Measurements from ENCODE around the gene ZNF383. TPM values are rescaled to one million over a fixed set of nuclear protein-coding genes. Genes with fewer than 3 reads are reported as not detected.
A peak's percentile ranks its signal among the peaks of the same experiment; 100 is the strongest.
"Not testable (repeated sequence)": the region's sequence is repeated elsewhere in the genome, so short reads cannot be mapped to it uniquely, and the experiment has no call there.

Gene ZNF383
- polyA plus RNA-seq (ENCODE audit: insufficient read length): 10.6 TPM

- DNase-seq: peak; percentile 93
Measured at GRCh38 chr19:37217775-37218591, at the start of gene ZNF383. ZNF383 (plus strand) TSS chr19:37218214; CDS start chr19:37230454, 12,240 bp downstream.

- peak; percentile 97 for DNase-seq
Measured at GRCh38 chr19:37172368-37173366, 45.3 kb upstream of the ZNF383 start, which contains the start of gene ZNF585A. ZNF585A (minus strand) TSS chr19:37172695; CDS start chr19:37169910, 2,785 bp downstream.

DNA sequence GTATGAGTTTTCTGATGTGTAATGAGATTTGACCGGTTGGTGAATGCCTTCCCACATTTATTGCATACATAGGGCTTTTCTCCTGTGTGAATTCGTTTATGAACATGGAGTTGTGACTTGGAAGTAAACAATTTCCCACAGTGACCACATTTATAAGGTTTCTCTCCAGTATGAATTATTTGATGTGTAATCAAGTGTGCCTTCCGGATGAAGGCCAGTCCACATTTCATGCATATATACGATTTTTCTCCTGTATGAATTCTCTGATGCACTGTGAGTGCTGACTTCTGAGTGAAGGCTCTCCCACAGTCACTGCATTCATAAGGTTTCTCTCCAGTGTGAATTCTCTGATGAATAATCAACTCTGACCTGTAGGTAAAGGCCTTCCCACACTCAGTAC is 31.9 kb upstream of the ZNF383 start:
- not testable (repeated sequence) for DNase-seq

DNA sequence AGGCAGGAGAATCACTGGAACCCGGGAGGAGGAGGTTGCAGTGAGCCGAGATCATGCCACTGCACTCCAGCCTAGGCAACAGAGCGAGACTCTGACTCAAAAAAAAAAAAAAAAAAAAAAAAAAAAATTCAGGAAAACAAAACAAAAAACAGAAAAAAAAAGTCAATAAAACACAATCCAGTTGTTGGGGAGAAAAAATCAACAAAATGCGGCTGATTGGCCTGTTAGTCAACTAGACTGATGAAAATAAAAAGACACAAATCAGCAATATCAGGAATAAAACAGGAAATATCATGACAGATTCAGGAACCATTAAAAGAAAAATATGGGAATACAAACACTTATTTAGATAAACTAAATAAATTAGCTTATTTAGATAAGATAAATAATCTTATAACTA is 22.8 kb upstream of the ZNF383 start:
- DNase-seq: not testable (repeated sequence)

- DNase-seq: not testable (repeated sequence)
Measured at GRCh38 chr19:37197115-37197514, 20.9 kb upstream of the ZNF383 start.

DNA sequence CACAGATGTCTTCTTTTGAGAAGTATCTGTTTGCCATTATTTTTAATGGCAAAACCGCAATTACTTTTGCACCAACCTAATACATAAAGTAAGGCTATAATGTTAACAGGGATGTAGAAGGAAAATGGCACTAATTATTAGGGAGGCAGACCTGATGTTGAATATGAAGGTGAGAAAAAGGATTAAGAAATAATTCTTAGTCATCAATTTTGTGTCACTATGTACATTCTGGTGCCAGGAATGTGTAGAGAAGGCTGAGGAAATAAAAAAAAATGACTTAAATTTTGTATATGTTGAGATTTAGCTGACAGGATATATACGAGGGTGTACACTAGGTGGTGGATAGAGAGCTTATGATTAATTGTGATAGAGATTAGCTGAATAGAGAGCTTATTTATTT is 20.2 kb upstream of the ZNF383 start:
- DNase-seq: no peak

- DNase-seq: no peak
Measured at GRCh38 chr19:37217480-37217774, 587 bp upstream of the ZNF383 start.

DNA sequence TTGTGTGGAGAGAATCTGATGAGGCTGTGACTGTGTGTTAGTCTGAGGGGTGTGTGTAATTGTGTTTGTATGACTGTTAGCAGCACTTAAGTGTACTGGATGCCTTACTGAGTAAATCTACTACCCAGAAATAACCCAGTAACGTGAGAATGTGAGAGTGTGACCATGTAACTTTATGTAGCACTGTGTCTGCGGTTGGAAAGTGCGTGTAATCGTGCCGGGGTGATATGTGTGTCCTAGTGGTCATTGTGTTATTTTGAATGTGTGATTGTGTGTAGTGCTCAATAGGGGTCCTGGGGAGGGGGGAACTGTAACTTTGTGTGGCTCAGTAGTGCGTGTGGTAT is 550 bp downstream of the ZNF383 start:
- no peak for DNase-seq

- DNase-seq: no peak
Measured at GRCh38 chr19:37220383-37220782, 2.4 kb downstream of the ZNF383 start.

GRCh38 chr19:37221136-37221535 is 3.1 kb downstream of the ZNF383 start:
- no peak for DNase-seq

DNA sequence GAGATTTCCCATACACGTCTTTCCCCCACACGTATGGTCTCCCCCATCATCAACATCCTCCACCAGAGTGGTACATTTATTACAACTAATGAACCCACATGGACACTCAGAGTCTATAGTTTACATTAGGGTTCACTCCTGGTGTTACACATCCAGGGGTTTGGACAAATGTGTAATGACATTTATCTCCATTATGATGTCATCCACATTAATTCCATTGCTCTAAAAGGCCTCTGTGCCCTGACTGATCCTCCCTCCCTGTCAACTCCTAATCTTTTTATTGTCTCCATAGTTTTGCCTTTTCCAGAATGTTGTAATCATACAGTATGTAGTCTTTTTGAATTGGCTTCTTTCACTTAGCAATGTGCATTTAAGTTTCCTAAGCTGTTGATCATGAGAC is 8.2 kb downstream of the ZNF383 start:
- DNase-seq: no peak

DNA sequence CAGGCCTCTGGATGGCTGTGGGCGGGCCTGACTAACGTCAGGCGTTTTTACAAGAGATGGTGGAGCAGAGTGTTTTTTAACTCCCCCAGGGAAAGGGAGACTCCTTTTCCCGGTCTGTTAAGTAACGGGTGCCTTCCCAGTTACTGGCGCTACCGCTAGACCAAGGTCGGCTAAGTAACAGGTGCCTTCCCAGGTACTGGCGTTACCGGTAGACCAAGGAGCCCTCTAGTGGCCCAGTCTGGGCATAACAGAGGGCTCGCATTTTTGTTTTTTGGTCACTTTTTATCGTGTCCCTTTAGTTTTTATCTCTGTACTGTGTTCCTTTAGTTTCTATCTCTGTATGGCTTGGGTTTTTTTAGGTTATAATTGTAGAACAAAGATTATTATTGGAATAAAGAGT is 10.0 kb downstream of the ZNF383 start:
- DNase-seq: peak; percentile 10

DNA sequence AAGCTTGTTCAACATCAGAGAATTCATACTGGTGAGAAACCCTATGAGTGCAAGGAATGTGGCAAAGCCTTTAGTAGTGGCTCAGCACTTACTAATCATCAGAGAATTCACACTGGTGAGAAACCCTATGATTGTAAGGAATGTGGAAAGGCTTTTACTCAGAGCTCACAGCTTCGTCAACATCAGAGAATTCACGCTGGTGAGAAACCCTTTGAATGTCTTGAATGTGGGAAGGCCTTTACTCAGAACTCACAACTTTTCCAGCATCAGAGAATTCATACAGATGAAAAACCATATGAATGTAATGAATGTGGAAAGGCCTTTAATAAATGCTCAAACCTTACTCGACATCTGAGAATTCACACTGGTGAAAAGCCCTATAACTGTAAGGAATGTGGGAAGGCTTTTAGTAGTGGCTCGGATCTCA is 25.2 kb downstream of the ZNF383 start:
- DNase-seq: no peak

DNA sequence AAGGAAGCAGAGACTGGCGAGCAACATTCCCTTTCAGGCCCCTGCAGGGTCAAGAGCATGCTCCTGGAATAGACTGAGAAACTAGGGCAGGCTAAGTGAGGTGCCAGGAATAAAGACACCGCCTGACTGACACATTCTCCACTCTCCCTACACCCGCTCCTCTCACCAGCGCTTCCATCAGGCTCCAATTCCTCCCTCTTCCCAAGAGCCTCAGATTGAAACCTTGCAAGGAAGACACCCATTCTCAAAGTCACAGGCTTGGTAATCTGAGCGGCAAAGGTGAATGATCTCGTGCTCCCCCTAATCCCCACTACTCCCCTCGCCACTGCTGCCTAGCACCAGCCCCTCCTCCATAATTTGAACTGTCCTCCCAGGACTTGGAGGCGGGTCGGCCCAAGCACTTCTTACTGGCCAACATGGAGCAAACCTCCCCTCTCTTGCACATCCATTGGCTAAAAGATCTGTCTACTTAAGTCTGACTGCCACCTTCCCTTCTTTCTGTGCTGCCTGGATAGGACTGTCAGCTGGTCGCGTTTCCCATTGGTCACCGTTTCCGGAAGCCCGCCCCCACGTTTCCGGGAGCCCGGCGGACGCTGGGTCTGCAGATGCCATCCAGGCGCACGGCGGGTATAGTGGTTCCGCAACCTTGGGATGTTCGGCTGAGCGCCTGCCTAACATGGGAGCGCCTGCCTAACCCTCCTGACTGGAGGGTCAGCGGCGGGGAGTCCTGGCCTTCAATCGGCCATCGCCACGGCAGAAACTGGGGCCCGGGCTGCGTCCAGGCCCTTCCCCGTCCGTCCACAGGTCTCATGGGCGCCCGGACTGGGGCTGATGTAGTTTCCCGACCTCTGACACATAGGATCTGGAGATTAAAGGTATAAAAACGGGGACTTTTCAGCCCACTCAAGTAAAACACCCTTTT is 33.6 kb downstream of the ZNF383 start:
- peak; percentile 95 for DNase-seq

DNA sequence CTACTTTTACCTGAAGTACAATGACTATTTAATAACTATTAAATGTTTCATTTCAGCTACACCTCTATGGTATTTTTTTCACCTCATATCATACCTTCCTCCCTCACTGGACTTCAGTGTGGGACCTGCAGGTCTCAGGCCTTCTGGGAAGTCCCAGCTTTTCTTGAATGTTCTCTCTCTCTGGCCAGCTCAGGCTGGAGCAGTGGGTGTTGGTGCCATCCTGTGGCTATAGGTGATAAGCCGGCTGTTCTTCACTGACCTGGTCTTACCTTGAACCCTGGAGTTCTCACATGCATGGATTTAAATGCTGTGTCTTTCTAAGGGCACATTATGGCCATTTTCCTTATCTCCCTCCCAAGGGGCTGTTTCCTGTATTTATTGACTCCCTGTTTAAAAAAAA is 45.0 kb downstream of the ZNF383 start:
- not testable (repeated sequence) for DNase-seq

DNA sequence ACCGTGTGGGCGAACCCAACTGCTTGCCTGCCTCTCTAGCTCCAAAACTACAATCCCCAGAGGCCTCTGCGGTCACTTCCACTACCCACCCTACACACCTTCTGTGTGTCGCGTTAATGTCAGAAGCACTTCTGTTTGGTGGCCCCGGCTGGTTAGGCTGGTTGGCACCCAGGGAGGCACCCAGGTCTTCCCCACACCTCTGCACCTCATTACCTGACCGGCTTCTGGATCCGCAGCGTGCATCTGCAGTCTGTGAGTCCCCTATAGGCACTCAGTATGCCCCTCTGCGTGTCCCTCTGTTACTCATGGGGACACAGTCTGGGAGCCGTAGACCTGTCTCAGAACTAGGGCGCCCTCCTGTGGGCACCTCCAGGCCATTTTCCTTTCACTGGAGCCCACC is 49.0 kb downstream of the ZNF383 start:
- not testable (repeated sequence) for DNase-seq

- not testable (repeated sequence) for DNase-seq
Measured at GRCh38 chr19:37267755-37268154, 49.7 kb downstream of the ZNF383 start.

GRCh38 chr19:37280656-37281055 is 62.6 kb downstream of the ZNF383 start:
- not testable (repeated sequence) for DNase-seq

GRCh38 chr19:37284020-37284419 is 66.0 kb downstream of the ZNF383 start:
- DNase-seq: not testable (repeated sequence)

DNA sequence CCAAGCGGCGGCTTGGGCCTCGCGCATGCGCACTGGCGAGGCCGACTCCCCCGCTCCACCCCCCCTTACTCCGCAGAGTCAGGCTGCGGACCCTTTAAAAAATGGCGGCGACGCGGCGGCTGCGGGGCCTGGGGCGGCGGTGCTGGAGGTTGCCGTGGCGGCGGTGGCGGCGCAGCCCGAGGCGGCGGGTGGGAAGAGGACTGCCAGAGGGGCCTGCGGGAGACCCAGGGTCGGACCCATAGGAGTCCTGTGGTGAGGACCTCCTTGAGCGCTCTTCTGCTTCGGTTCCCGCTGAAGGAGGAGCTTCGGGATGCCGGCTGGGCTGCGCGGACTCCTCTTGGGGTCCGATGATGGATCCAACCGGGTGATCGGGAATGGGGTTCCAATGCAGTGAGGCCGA is 71.2 kb downstream of the ZNF383 start:
- DNase-seq: not testable (repeated sequence)

DNA sequence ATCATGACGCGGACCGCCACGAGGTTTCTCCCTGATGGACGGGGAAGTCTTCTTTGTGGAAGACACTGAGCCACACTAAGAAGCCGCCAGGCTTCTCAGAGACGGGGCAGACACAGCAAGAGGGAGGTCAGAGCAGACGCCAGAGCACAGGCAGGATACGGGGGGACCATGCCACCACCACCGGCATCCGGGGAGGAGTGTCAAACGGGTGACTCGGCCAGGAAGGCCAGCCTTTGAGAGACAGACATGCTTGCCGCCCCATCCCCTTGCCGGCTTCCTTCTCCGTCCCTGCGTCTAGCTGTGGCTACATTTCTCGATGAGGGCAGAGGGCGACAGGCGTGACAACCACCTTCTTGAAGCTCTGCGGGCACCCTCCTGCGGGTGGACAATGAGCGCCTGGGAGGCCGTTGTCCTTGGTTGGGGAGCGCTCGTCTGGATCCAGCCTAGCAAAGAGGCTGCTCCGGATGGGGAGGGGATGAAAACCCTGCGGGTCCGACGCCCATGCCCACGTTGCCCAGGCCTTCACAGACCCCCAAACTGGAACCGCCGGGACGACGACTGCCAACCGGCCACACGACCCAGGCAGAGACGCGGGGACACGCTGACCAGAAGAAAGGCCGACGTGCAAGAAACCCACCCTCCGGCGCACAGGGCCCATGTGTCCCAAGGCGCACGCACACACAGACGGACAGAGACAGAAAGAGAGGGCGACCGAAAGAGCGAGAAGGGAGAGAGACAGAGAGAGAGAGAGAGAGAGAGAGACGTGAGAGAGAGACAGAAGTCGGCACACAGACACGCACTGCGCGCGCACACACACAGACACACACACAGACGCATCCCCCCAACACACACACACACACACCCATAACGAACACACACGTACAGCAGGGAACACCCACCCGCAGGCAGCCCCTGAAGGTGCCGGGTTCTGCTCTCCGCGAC is 75.3 kb downstream of the ZNF383 start:
- DNase-seq: not testable (repeated sequence)
